H1 (cell line): ENCODE measurements around the gene CGREF1. TPM values are rescaled to one million over a fixed set of nuclear protein-coding genes. Genes with fewer than 3 reads are reported as not detected.

Source experiments
- CTCF ChIA-PET: fragments of 300-600 bp; sonication (Branson Sonifier 250); formaldehyde crosslinking; loops from one replicate; lab custom pipeline; 2021; ENCODE audit not compliant: partially characterized antibody; lab: Charles Lee
- POLR2A ChIA-PET: fragments of 300-600 bp; sonication (Branson Sonifier 250); formaldehyde crosslinking; loops from one replicate; lab custom pipeline; 2021; ENCODE audit warnings: inconsistent platforms; ENCODE audit not compliant: partially characterized antibody; lab: Charles Lee
- DNase-seq, 2 experiments: peaks; one replicate each; pipeline versions ENCODE4 v3.0.0 to v3.0.0-alpha.2; 2010 to 2022; ENCODE audit warnings: low spot score in 2 of 2, low read depth in 1 of 2, mixed read lengths in 1 of 2
- FAIRE-seq: peaks from 2 replicates; lab custom pipeline; 2011; peaks lifted over from hg19 to GRCh38; lab: Jason Lieb, UNC
- H2AFZ ChIP-seq: 2 replicates; pipeline ENCODE4 v1.8.1; 2012; ENCODE audit warnings: low read length, inconsistent platforms
- H2AK5ac ChIP-seq: 2 replicates; pipeline ENCODE4 v1.6.1; 2013; ENCODE audit warnings: low read depth, low read length
- H2BK120ac ChIP-seq: replicated peaks from 2 replicates; pipeline ENCODE3; 2013; ENCODE audit warnings: low read depth, low read length, inconsistent platforms
- H2BK12ac ChIP-seq: 2 replicates; pipeline ENCODE4 v1.6.1; 2013; ENCODE audit warnings: low read depth, low read length
- H2BK15ac ChIP-seq: 2 replicates; pipeline ENCODE4 v1.6.1; 2013; ENCODE audit warnings: low read length
- H2BK20ac ChIP-seq: 2 replicates; pipeline ENCODE4 v1.6.1; 2013; ENCODE audit warnings: low read length
- H2BK5ac ChIP-seq: 2 replicates; pipeline ENCODE4 v1.6.1; 2013; ENCODE audit warnings: low read depth, low read length
- H3K14ac ChIP-seq: 2 replicates; pipeline ENCODE4 v1.6.1; 2013; ENCODE audit warnings: inconsistent platforms; ENCODE audit not compliant: insufficient read length
- H3K18ac ChIP-seq: 2 replicates; pipeline ENCODE4 v1.6.1; 2013; ENCODE audit warnings: low read length; ENCODE audit errors: extremely low read depth
- H3K23ac ChIP-seq: 2 replicates; pipeline ENCODE4 v1.6.1; 2013; ENCODE audit warnings: inconsistent platforms; ENCODE audit not compliant: insufficient read length
- H3K23me2 ChIP-seq: 2 replicates; pipeline ENCODE4 v1.6.1; 2013; ENCODE audit warnings: low read depth, low read length
- H3K27ac ChIP-seq: 2 replicates; pipeline ENCODE4 v1.6.1; 2011; ENCODE audit warnings: low read depth, low read length, inconsistent platforms
- H3K27me3 ChIP-seq, 4 experiments: replicated peaks in 1 of 4; 1 replicate in 1 of 4; 2 replicates in 3 of 4; pipeline versions ENCODE4 v1.6.1 to v1.8.1; 2011 to 2013; ENCODE audit warnings: low read length in 3 of 4, mild to moderate bottlenecking in 3 of 4, inconsistent platforms in 2 of 4, mixed read lengths in 2 of 4, moderate library complexity in 1 of 4; ENCODE audit not compliant: control insufficient read depth in 3 of 4, insufficient read depth in 3 of 4; ENCODE audit errors: extremely low read depth in 1 of 4
- H3K36me3 ChIP-seq, 4 experiments: 2 replicates each; pipeline versions ENCODE4 v1.6.1 to v1.8.1; 2011 to 2013; ENCODE audit warnings: mild to moderate bottlenecking in 4 of 4, low read length in 3 of 4, moderate library complexity in 2 of 4, control low read depth in 1 of 4, inconsistent platforms in 1 of 4; ENCODE audit not compliant: insufficient read depth in 4 of 4, control insufficient read depth in 2 of 4
- H3K4ac ChIP-seq: replicated peaks from 2 replicates; pipeline ENCODE3; 2013; ENCODE audit warnings: low read length, low read depth, mixed read lengths, inconsistent platforms; ENCODE audit not compliant: insufficient read length
- H3K4me1 ChIP-seq, 4 experiments: replicated peaks in 1 of 4; 1 replicate in 1 of 4; 2 replicates in 3 of 4; pipeline versions ENCODE4 v1.6.1 to v1.8.1; 2011 to 2013; ENCODE audit warnings: low read length in 3 of 4, inconsistent platforms in 2 of 4, mixed read lengths in 1 of 4; ENCODE audit not compliant: insufficient read depth in 4 of 4, control insufficient read depth in 3 of 4
- H3K4me2 ChIP-seq, 2 experiments: 2 replicates each; pipeline versions ENCODE4 v1.6.1 to v1.8.1; 2011 to 2013; ENCODE audit warnings: low read depth in 2 of 2, low read length in 2 of 2, control low read depth in 1 of 2, inconsistent platforms in 1 of 2, mild to moderate bottlenecking in 1 of 2; ENCODE audit not compliant: insufficient read depth in 1 of 2
- H3K4me3 ChIP-seq, 4 experiments: fragments of 200-600, 300-600 bp in 1 of 4; sonication (generic), shearing (Covaris generic), sonication (Bioruptor Twin) in 1 of 4; 2 replicates each; pipeline versions ENCODE4 v1.5.1 to v1.8.1; 2011 to 2016; ENCODE audit warnings: low read length in 4 of 4, low read depth in 3 of 4, control low read depth in 2 of 4, inconsistent platforms in 2 of 4, mild to moderate bottlenecking in 2 of 4, mixed read lengths in 1 of 4, moderate library complexity in 1 of 4; ENCODE audit not compliant: insufficient read depth in 2 of 4; ENCODE audit errors: extremely low read depth in 1 of 4
- H3K56ac ChIP-seq: replicated peaks from 2 replicates; pipeline ENCODE3; 2013; ENCODE audit warnings: low read depth, mild to moderate bottlenecking, mixed read lengths, low read length, inconsistent platforms; ENCODE audit not compliant: insufficient read length
- H3K79me1 ChIP-seq: 2 replicates; pipeline ENCODE4 v1.6.1; 2013; ENCODE audit warnings: low read depth, low read length, control low read depth
- H3K79me2 ChIP-seq, 2 experiments: 2 replicates each; pipeline versions ENCODE4 v1.6.1 to v1.8.1; 2012 to 2013; ENCODE audit warnings: low read length in 2 of 2, mild to moderate bottlenecking in 2 of 2, inconsistent platforms in 1 of 2; ENCODE audit not compliant: insufficient read depth in 2 of 2, control insufficient read depth in 1 of 2
- H3K9ac ChIP-seq, 4 experiments: replicated peaks in 1 of 4; 1 replicate in 1 of 4; 2 replicates in 3 of 4; pipeline versions ENCODE4 v1.6.1 to v1.8.1; 2011 to 2013; ENCODE audit warnings: low read depth in 3 of 4, low read length in 3 of 4, control low read depth in 2 of 4, mild to moderate bottlenecking in 2 of 4, moderate library complexity in 2 of 4, inconsistent platforms in 1 of 4; ENCODE audit errors: extremely low read depth in 1 of 4
- H3K9me3 ChIP-seq, 2 experiments: 2 replicates each; pipeline versions ENCODE4 v1.6.1 to v1.8.1; 2012 to 2013; ENCODE audit warnings: mild to moderate bottlenecking in 2 of 2, moderate library complexity in 2 of 2, control low read depth in 1 of 2, inconsistent platforms in 1 of 2, low read depth in 1 of 2, low read length in 1 of 2, mixed read lengths in 1 of 2; ENCODE audit not compliant: insufficient read depth in 2 of 2
- H4K20me1 ChIP-seq, 2 experiments: replicated peaks in 1 of 2; 2 replicates each; pipeline versions ENCODE3 to v1.8.1; 2011 to 2013; ENCODE audit warnings: inconsistent platforms in 2 of 2, low read length in 2 of 2, mild to moderate bottlenecking in 1 of 2; ENCODE audit not compliant: insufficient read depth in 2 of 2, control insufficient read depth in 1 of 2
- H4K5ac ChIP-seq: 2 replicates; pipeline ENCODE4 v1.6.1; 2013; ENCODE audit warnings: low read length, low read depth, mixed read lengths, inconsistent platforms; ENCODE audit not compliant: insufficient read length
- H4K8ac ChIP-seq: 2 replicates; pipeline ENCODE4 v1.8.0; 2013; ENCODE audit warnings: mild to moderate bottlenecking, moderate library complexity, low read length, inconsistent platforms; ENCODE audit not compliant: insufficient read depth; ENCODE audit errors: extremely low read depth
- H4K91ac ChIP-seq: replicated peaks from 2 replicates; pipeline ENCODE3; 2013; ENCODE audit warnings: low read length, mixed read lengths, inconsistent platforms; ENCODE audit not compliant: insufficient read length
- ASH2L ChIP-seq: fragments of 200-600, 300-600 bp; sonication (generic); IDR thresholded peaks from one replicate; pipeline ENCODE4 v1.7.1; 2017; ENCODE audit warnings: low read length
- ATF2 ChIP-seq: IDR thresholded peaks from 2 replicates; pipeline ENCODE4 v1.6.1; 2012; ENCODE audit warnings: low read length, inconsistent platforms
- CHD2 ChIP-seq: IDR thresholded peaks from 2 replicates; pipeline ENCODE4 v1.6.1; 2012; ENCODE audit warnings: low read length, improper control_type of control experiment
- CREB1 ChIP-seq: IDR thresholded peaks from 2 replicates; pipeline ENCODE4 v1.6.1; 2012; ENCODE audit warnings: inconsistent platforms
- E2F6 ChIP-seq: IDR thresholded peaks from 2 replicates; pipeline ENCODE4 v1.6.1; 2012; ENCODE audit warnings: inconsistent platforms
- EGR1 ChIP-seq: IDR thresholded peaks from 2 replicates; pipeline ENCODE4 v1.6.1; 2011; ENCODE audit warnings: low read depth, low read length, borderline replicate concordance
- KDM1A ChIP-seq: fragments of 200-600, 300-600 bp; sonication (generic); IDR thresholded peaks from 2 replicates; pipeline ENCODE4 v1.7.1; 2016; ENCODE audit warnings: mild to moderate bottlenecking, low read length, borderline replicate concordance
- SAP30 ChIP-seq: fragments of 300-600 bp; sonication (generic); IDR thresholded peaks from 2 replicates; pipeline ENCODE4 v1.7.1; 2012; ENCODE audit warnings: low read length, moderate library complexity, mild to moderate bottlenecking, inconsistent platforms; ENCODE audit not compliant: insufficient read depth, insufficient replicate concordance
- SIX5 ChIP-seq: IDR thresholded peaks from 2 replicates; pipeline ENCODE4 v1.6.1; 2011; ENCODE audit warnings: mild to moderate bottlenecking, low read depth, low read length
- TCF12 ChIP-seq: IDR thresholded peaks from 2 replicates; pipeline ENCODE4 v1.6.1; 2011; ENCODE audit warnings: low read depth, mild to moderate bottlenecking, low read length
- USF2 ChIP-seq: IDR thresholded peaks from 2 replicates; pipeline ENCODE4 v1.6.1; 2011; ENCODE audit warnings: low read length, improper control_type of control experiment
- WGBS, 2 experiments: shearing (Covaris generic) in 1 of 2; methylation state at CpG; one replicate each; pipeline versions ENCODE4 v1.1.6 to v1.1.7; 2013 to 2015; ENCODE audit warnings: low lambda C conversion rate in 2 of 2, mixed read lengths in 2 of 2, inconsistent platforms in 1 of 2, low coverage in 1 of 2, missing lambda C conversion rate in 1 of 2; ENCODE audit not compliant: insufficient replicate concordance in 2 of 2, insufficient coverage in 1 of 2, insufficient read length in 1 of 2; ENCODE audit errors: extremely low coverage in 1 of 2, missing lambda C conversion rate in 1 of 2; 5-methylcytosine and 5-hydroxymethylcytosine counted together
- polyA plus RNA-seq, 7 experiments: library from polyadenylated mRNA; depleted of rRNA in 3 of 7; stranded (reverse) in 5 of 7; unstranded in 2 of 7; fragments of >200 nt in 5 of 7; fragments of 200-250 nt in 2 of 7; gene quantifications; 1 replicate in 5 of 7; 2 replicates in 1 of 7; 4 replicates in 1 of 7; pipeline versions ENCODE4 v1.2.1 to v1.2.3, GENCODE V29; 2011 to 2013; ENCODE audit warnings: missing spikeins in 2 of 7, mixed read lengths in 2 of 7
- total RNA-seq: library from RNA; stranded (reverse); fragmentation: NEBNext Ultra II Directional; extraction: Animal tissue kit (Norgen Biotek cat#: 25700); gene quantifications from 2 replicates; pipeline ENCODE4 v1.2.1, GENCODE V29; 2021

CGREF1 gene
- total and polyA plus RNA-seq, 2 of the 8 experiments (the other 6 are each of a cell fraction or from before 2014, with no cell fraction given), result 2.5 to 3.4 TPM

GRCh38 chr2:27115519-27115918 is 3.4 kb downstream of the CGREF1 start:
- Histone ChIP-seq H3K23me2 (peaks cover 10% of the 10 kb centered on the region), H3K14ac (no peak overlapping the region), H3K9ac (no peak overlapping the region), H4K8ac (no peak overlapping the region), H4K91ac (no peak overlapping the region), H2BK15ac (no peak overlapping the region), H3K27me3 (peaks cover 6 to 32% (median 25%) of the 10 kb centered on the region in 4 experiments; a peak in 6 of 7 replicates), H2BK120ac (no peak overlapping the region), H2BK12ac (no peak overlapping the region), H4K20me1 (no peaks in the 10 kb centered on the region), H2BK5ac (no peak overlapping the region), H3K79me2 (no peaks in the 10 kb centered on the region), H3K4me2 (no peak overlapping the region), H2AK5ac (no peak overlapping the region), H3K4me1 (peaks cover 0 to 10% (median 6%) of the 10 kb centered on the region in 4 experiments; a peak in 5 of 7 replicates), H3K23ac (no peak overlapping the region), H2AFZ (no peak overlapping the region), H2BK20ac (no peak overlapping the region), H3K4me3 (no peak overlapping the region), H3K56ac (no peak overlapping the region), H4K5ac (no peak overlapping the region), H3K18ac (no peak overlapping the region), H3K79me1 (no peaks in the 10 kb centered on the region), H3K9me3 (no peaks in the 10 kb centered on the region), H3K27ac (no peak overlapping the region), H3K36me3 (no peaks in the 10 kb centered on the region), H3K4ac (no peak overlapping the region)
- 70% methylated on average over 2 of the region's 2 CpGs; no CpG with 5 or more reads in 1 of the 2 experiments for WGBS, 2 experiments
- ChIA-PET POLR2A (interaction anchor here (1.2 to 3.8 kb wide), 2 partner anchors 9 to 90 kb away, joined by 3 to 11 read pairs; partner anchors contain the start of gene ABHD1), CTCF (interaction anchor here (1.3 to 9.5 kb wide), 4 partner anchors 15 to 154 kb away, joined by 3 to 120 read pairs (median 5); partner anchors contain the start of gene PREB)
- DNase-seq, result no peak
- no peak for FAIRE-seq
- TF ChIP-seq KDM1A, result no peak
- TF ChIP-seq USF2, result no peak
- no peak for TF ChIP-seq SIX5
- TF ChIP-seq ASH2L, result no peak
- no peak for TF ChIP-seq SAP30
- TF ChIP-seq EGR1, result no peak
- TF ChIP-seq CREB1, result no peak
- no peak for TF ChIP-seq E2F6
- TF ChIP-seq ATF2, result no peak
- no peak for TF ChIP-seq CHD2
- no peak for TF ChIP-seq TCF12
